Stimulated activated CD4-positive, alpha-beta T cell treated with anti-CD3 and anti-CD28 coated beads, Interleukin-1b, Interleukin-23, amount 100 ng/mL, for 48 hours (primary cell): ENCODE results near the gene BTBD17.

Experiments used
- DNase-seq: peaks from one replicate; pipeline ENCODE4 v3.0.0-alpha.2; 2020

BTBD17 gene

GRCh38 chr17:74334393-74335039 is 27.2 kb downstream of the BTBD17 start:
- no peak for DNase-seq

GRCh38 chr17:74332763-74333283 is 28.8 kb downstream of the BTBD17 start:
- DNase-seq, result no peak

GRCh38 chr17:74332017-74332650 is 29.5 kb downstream of the BTBD17 start:
- no peak for DNase-seq

GRCh38 chr17:74330446-74330845 is 31.2 kb downstream of the BTBD17 start:
- no peak for DNase-seq

- no peak for DNase-seq
These were observed 32.3 kb downstream of the BTBD17 start for GRCh38 chr17:74329378-74329777.

- DNase-seq, result no peak
These were observed 33.2 kb downstream of the BTBD17 start for GRCh38 chr17:74328487-74328886.

- DNase-seq, result no peak
These were observed 35.2 kb downstream of the BTBD17 start for GRCh38 chr17:74326506-74326905.

GRCh38 chr17:74325743-74326379 is 35.8 kb downstream of the BTBD17 start, which contains the start of gene KIF19:
Gene KIF19 (plus strand): TSS chr17:74326226. CDS start chr17:74326350, 124 bp downstream.
- DNase-seq, result peak; percentile 34

GRCh38 chr17:74325376-74325742 is 36.3 kb downstream of the BTBD17 start:
- DNase-seq, result no peak

GRCh38 chr17:74324521-74324920 is 37.1 kb downstream of the BTBD17 start:
- DNase-seq, result no peak

GRCh38 chr17:74318391-74318790 is 43.3 kb downstream of the BTBD17 start:
- no peak for DNase-seq

- no peak for DNase-seq
These were observed 44.6 kb downstream of the BTBD17 start for GRCh38 chr17:74317071-74317470.

- no peak for DNase-seq
These were observed 45.4 kb downstream of the BTBD17 start for GRCh38 chr17:74316220-74316619.

- no peak for DNase-seq
These were observed 46.8 kb downstream of the BTBD17 start for GRCh38 chr17:74314877-74315276.

- DNase-seq, result no peak
These were observed 51.8 kb downstream of the BTBD17 start for GRCh38 chr17:74309902-74310301.

- DNase-seq, result no peak
These were observed 53.5 kb downstream of the BTBD17 start for GRCh38 chr17:74307984-74308773.
